ENCODE results near the gene BEND6.

BEND6 gene

GRCh38 chr6:56914798-56915658 lies 39.9 kb upstream of the BEND6 start:
- no peak for TF ChIP-seq CTCF (conservative IDR thresholded peaks at IDR 0.05; ENCODE audit: low read length)
- H3K4me3 ChIP-seq (ENCODE audit: low read length), result no peak overlapping the region
- DNase-seq (ENCODE audit: low read depth), result peak; percentile 42

GRCh38 chr6:56915832-56916231 lies 39.1 kb upstream of the BEND6 start:
- TF ChIP-seq CTCF (conservative IDR thresholded peaks at IDR 0.05; ENCODE audit: low read length), result no peak
- no peak overlapping the region for H3K4me3 ChIP-seq (ENCODE audit: low read length)
- DNase-seq (ENCODE audit: low read depth), result no peak

- no peak overlapping the region for H3K4me3 ChIP-seq (ENCODE audit: low read length)
- no peak for DNase-seq (ENCODE audit: low read depth)
- TF ChIP-seq CTCF (conservative IDR thresholded peaks at IDR 0.05; ENCODE audit: low read length), result no peak
These were observed 37.9 kb upstream of the BEND6 start for GRCh38 chr6:56916849-56917551.

- DNase-seq (ENCODE audit: low read depth), result no peak
- no peak overlapping the region for H3K4me3 ChIP-seq (ENCODE audit: low read length)
- TF ChIP-seq CTCF (conservative IDR thresholded peaks at IDR 0.05; ENCODE audit: low read length), result no peak
These were observed 32.3 kb upstream of the BEND6 start for GRCh38 chr6:56922645-56923044.

- no peak overlapping the region for H3K4me3 ChIP-seq (ENCODE audit: low read length)
- no peak for DNase-seq (ENCODE audit: low read depth)
- no peak for TF ChIP-seq CTCF (conservative IDR thresholded peaks at IDR 0.05; ENCODE audit: low read length)
These were observed 31.3 kb upstream of the BEND6 start for GRCh38 chr6:56923565-56923964.

GRCh38 chr6:56927538-56928453 lies 27.1 kb upstream of the BEND6 start:
- H3K4me3 ChIP-seq (ENCODE audit: low read length), result no peak overlapping the region
- DNase-seq (ENCODE audit: low read depth), result no peak
- no peak for TF ChIP-seq CTCF (conservative IDR thresholded peaks at IDR 0.05; ENCODE audit: low read length)
